Vagina (tissue), 2 donors: ENCODE data around the gene CNIH3. TPM values are rescaled to one million over a fixed set of nuclear protein-coding genes. Genes with fewer than 3 reads are reported as not detected.
A peak's percentile ranks its signal among the peaks of the same experiment; 100 is the strongest.

ENCODE experiments used
- DNase-seq, 2 donors: peaks; one replicate each; pipeline ENCODE4 v3.0.0-alpha.2; 2017; ENCODE audit errors: extremely low spot score in 2 of 2
- H3K27ac ChIP-seq: fragments of 200-600 bp; sonication (generic); one replicate; pipeline ENCODE4 v1.5.1; 2019
- H3K27me3 ChIP-seq: fragments of 200-600 bp; sonication (generic); one replicate; pipeline ENCODE4 v1.5.1; 2019
- H3K36me3 ChIP-seq, 2 donors: fragments of 200-600 bp; sonication (generic); one replicate each; pipeline ENCODE4 v1.5.1; 2017 to 2019
- H3K4me1 ChIP-seq: fragments of 200-600 bp; sonication (generic); one replicate; pipeline ENCODE4 v1.5.1; 2019
- H3K4me3 ChIP-seq, 2 donors: fragments of 200-600 bp; sonication (generic); 1 replicate in 1 of 2; 2 replicates in 1 of 2; pipeline ENCODE4 v1.5.1; 2016 to 2019
- H3K9me3 ChIP-seq: fragments of 200-600 bp; sonication (generic); one replicate; pipeline ENCODE4 v1.5.1; 2019
- POLR2A ChIP-seq, 2 donors: fragments of 450-650 bp; IDR thresholded peaks; one replicate each; pipeline ENCODE4 v1.6.1; 2017; ENCODE audit warnings: antibody characterized with exemption in 2 of 2, mild to moderate bottlenecking in 2 of 2, moderate library complexity in 2 of 2
- POLR2AphosphoS5 ChIP-seq, 2 donors: sonication (generic); formaldehyde crosslinking; IDR thresholded peaks; one replicate each; pipeline ENCODE4 v1.9.0; 2017; ENCODE audit warnings: antibody characterized with exemption in 2 of 2, mild to moderate bottlenecking in 2 of 2, low read depth in 1 of 2; ENCODE audit not compliant: insufficient read depth in 1 of 2
- intact Hi-C: fragments of 100-400 bp; cut with DNase I; formaldehyde crosslinking; loops from one replicate; pipeline ENCODE4 v1.15.1; 2023
- total RNA-seq: library from RNA; depleted of rRNA; stranded (reverse); fragments of >200 nt; gene quantifications from one replicate; pipeline ENCODE4 v1.2.3, GENCODE V29; 2016
- TF ChIP-seq, protein P1 (sequence below), 3 experiments: fragments of 450-650 bp in 2 of 3; fragments of 200-600 bp in 1 of 3; sonication (generic) in 1 of 3; IDR thresholded peaks; one replicate each; pipeline ENCODE4 v1.5.1; 2017 to 2019; ENCODE audit warnings: antibody characterized with exemption in 3 of 3, mild to moderate bottlenecking in 2 of 3, moderate library complexity in 2 of 3

CNIH3 gene
- total RNA-seq, 1 donor from 2014 or later = not detected

GRCh38 chr1:224767031-224767430 is 150.9 kb downstream of the CNIH3 start:
- no peaks in the 10 kb centered on the region for H3K4me1 ChIP-seq
- H3K36me3 ChIP-seq = no peaks in the 10 kb centered on the region
- no peak overlapping the region for H3K4me3 ChIP-seq
- H3K27me3 ChIP-seq = no peaks in the 10 kb centered on the region
- TF ChIP-seq POLR2A (IDR thresholded peaks at IDR 0.05) = no peak
- TF ChIP-seq, protein P1, sequence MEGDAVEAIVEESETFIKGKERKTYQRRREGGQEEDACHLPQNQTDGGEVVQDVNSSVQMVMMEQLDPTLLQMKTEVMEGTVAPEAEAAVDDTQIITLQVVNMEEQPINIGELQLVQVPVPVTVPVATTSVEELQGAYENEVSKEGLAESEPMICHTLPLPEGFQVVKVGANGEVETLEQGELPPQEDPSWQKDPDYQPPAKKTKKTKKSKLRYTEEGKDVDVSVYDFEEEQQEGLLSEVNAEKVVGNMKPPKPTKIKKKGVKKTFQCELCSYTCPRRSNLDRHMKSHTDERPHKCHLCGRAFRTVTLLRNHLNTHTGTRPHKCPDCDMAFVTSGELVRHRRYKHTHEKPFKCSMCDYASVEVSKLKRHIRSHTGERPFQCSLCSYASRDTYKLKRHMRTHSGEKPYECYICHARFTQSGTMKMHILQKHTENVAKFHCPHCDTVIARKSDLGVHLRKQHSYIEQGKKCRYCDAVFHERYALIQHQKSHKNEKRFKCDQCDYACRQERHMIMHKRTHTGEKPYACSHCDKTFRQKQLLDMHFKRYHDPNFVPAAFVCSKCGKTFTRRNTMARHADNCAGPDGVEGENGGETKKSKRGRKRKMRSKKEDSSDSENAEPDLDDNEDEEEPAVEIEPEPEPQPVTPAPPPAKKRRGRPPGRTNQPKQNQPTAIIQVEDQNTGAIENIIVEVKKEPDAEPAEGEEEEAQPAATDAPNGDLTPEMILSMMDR (IDR thresholded peaks at IDR 0.05) = no peak
- TF ChIP-seq POLR2AphosphoS5 (IDR thresholded peaks at IDR 0.05; ENCODE audit: insufficient read depth in 1 of 2, low read depth in 1 of 2) = no peak
- DNase-seq = peak; percentile 49 to 58
- no peaks in the 10 kb centered on the region for H3K9me3 ChIP-seq
- no peak overlapping the region for H3K27ac ChIP-seq
- intact Hi-C loops = no loop called here

DNA sequence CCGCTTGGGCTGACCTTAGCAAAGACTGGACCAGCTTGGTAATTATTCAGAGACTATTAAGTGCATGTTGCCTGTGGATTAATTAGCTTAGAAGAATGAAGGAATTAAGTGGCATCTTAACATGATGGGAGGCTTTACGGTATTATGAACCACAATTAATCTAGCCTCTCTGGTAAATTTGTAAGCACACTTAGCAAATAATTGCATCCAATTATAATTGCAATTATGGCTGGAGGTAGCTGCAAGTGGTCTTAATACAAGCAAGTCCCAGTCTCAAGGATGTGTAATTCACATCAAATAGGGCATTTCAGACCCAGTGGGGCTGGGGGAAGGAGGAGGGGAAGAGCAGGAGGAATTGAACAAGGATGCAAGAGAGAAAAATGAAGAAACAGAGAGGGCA is 151.6 kb downstream of the CNIH3 start:
- no peaks in the 10 kb centered on the region for H3K9me3 ChIP-seq
- no peak overlapping the region for H3K4me3 ChIP-seq
- no peak for DNase-seq
- intact Hi-C loops = no loop called here
- H3K27me3 ChIP-seq = no peaks in the 10 kb centered on the region
- H3K36me3 ChIP-seq = no peaks in the 10 kb centered on the region
- no peak overlapping the region for H3K27ac ChIP-seq
- TF ChIP-seq POLR2A (IDR thresholded peaks at IDR 0.05) (no peak), POLR2AphosphoS5 (IDR thresholded peaks at IDR 0.05; ENCODE audit: insufficient read depth in 1 of 2, low read depth in 1 of 2) (no peak)
- no peaks in the 10 kb centered on the region for H3K4me1 ChIP-seq

DNA sequence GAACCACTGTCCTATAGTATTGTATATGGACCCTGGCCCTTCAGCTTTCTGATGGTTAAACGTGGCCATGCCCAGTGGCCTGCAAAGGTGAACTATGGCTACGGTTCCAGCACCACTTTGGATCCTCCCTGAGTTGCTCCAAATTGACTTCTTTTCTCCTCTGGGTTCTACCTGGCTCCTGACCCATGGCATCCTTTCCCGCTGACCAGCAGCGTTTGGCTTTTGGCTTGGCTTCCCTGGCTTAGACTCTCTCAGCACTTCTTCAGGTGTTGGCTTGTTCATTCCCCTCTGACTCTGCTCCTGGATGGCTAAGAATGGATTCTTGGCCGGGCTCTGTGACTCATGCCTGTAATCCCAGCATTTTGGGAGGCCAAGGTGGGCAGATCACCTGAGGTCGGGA is 152.9 kb downstream of the CNIH3 start:
- Histone ChIP-seq H3K36me3 (no peaks in the 10 kb centered on the region), H3K27me3 (no peaks in the 10 kb centered on the region), H3K9me3 (no peaks in the 10 kb centered on the region), H3K4me3 (no peak overlapping the region), H3K27ac (no peak overlapping the region), H3K4me1 (no peaks in the 10 kb centered on the region)
- no peak for TF ChIP-seq POLR2A (IDR thresholded peaks at IDR 0.05)
- no peak for TF ChIP-seq POLR2AphosphoS5 (IDR thresholded peaks at IDR 0.05; ENCODE audit: insufficient read depth in 1 of 2, low read depth in 1 of 2)
- TF ChIP-seq, protein P1 (IDR thresholded peaks at IDR 0.05) = no peak
- peak; percentile 49 to 79 for DNase-seq
- intact Hi-C loops = no loop called here

- Histone ChIP-seq H3K27me3 (no peaks in the 10 kb centered on the region), H3K27ac (peak overlapping the region; percentile 25), H3K9me3 (no peaks in the 10 kb centered on the region), H3K4me1 (no peaks in the 10 kb centered on the region), H3K36me3 (no peaks in the 10 kb centered on the region), H3K4me3 (no peak overlapping the region)
- peak; percentile 22 to 75 for DNase-seq
- intact Hi-C loops = no loop called here
- no peak for TF ChIP-seq POLR2AphosphoS5 (IDR thresholded peaks at IDR 0.05; ENCODE audit: insufficient read depth in 1 of 2, low read depth in 1 of 2)
- no peak for TF ChIP-seq POLR2A (IDR thresholded peaks at IDR 0.05)
- TF ChIP-seq, protein P1 (IDR thresholded peaks at IDR 0.05) = no peak
These were observed 153.6 kb downstream of the CNIH3 start for GRCh38 chr1:224769452-224770335.

DNA sequence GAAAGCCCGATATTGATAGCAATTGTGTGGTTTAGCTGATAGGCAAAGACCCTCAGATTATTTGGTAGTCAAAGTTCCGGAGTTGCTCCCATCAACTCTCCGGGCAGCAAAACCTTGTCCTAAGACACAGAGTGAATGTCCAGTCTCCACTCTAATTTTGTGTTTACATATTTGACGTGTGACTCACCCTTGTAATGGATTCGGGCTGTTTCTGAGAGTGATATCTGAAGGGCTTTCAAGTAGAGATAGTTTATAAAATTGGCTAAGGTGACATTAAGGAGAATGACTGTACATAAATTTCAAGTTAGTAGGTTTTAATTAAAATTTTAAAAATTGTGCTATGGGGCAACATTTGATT is 154.2 kb downstream of the CNIH3 start:
- peak overlapping the region; percentile 25 for H3K27ac ChIP-seq

More for the DNA sequence above, 154.2 kb downstream of the CNIH3 start:
- no peaks in the 10 kb centered on the region for H3K9me3 ChIP-seq
- H3K36me3 ChIP-seq = no peaks in the 10 kb centered on the region
- no peaks in the 10 kb centered on the region for H3K27me3 ChIP-seq
- intact Hi-C loops = no loop called here
- H3K4me1 ChIP-seq = no peaks in the 10 kb centered on the region
- no peak for TF ChIP-seq POLR2A (IDR thresholded peaks at IDR 0.05)
- TF ChIP-seq POLR2AphosphoS5 (IDR thresholded peaks at IDR 0.05; ENCODE audit: insufficient read depth in 1 of 2, low read depth in 1 of 2) = no peak
- TF ChIP-seq, protein P1 (IDR thresholded peaks at IDR 0.05) = no peak
- no peak overlapping the region for H3K4me3 ChIP-seq
- DNase-seq = peak in 1 of 2 donors; percentile 31
